Keratinocyte (primary cell): ENCODE data around the gene SNRPF.

Experiments used
- CTCF ChIP-seq, 3 experiments: IDR thresholded peaks in 1 of 3; conservative IDR thresholded peaks in 1 of 3; optimal IDR thresholded peaks in 1 of 3; 2 replicates in 2 of 3; 3 replicates in 1 of 3; pipeline versions ENCODE3 to v1.5.1; 2011; ENCODE audit warnings: low read length in 3 of 3, mild to moderate bottlenecking in 3 of 3, moderate library complexity in 2 of 3, control low read depth in 1 of 3, inconsistent platforms in 1 of 3; ENCODE audit not compliant: insufficient read depth in 2 of 3; ENCODE audit errors: extremely low read depth in 1 of 3
- EZH2 ChIP-seq: IDR thresholded peaks from one replicate; pipeline ENCODE4 v1.6.1; 2012; ENCODE audit warnings: inconsistent platforms, mild to moderate bottlenecking, low read length, moderate library complexity

DNA sequence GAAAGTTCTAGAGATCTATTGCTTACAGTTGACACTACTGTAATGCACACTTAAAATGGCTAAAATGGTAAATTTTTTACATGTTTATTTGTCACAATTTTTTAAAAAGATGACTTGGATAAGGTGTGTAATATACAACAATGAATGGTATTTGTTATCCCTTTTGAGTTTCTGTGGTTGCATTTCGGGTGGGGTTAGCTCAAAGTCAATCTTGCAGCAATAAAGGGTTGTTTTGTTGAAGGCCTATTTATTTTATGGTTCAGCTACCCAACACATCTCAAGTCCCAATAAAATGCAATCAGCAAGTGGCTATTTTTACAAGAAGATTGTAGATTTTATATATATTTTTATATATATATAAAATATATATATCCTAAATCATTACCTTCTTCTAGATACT is 22.1 kb downstream of the SNRPF start:
- TF ChIP-seq CTCF (optimal IDR thresholded peaks at IDR 0.05 in 1 of 3, IDR thresholded peaks at IDR 0.05 in 1 of 3, conservative IDR thresholded peaks at IDR 0.05 in 1 of 3; ENCODE audit: extremely low read depth in 1 of 3, insufficient read depth in 2 of 3, low read length in 3 of 3), result no peak
- TF ChIP-seq EZH2, result no peak
